IPS-NIHi11 (cell line): ENCODE results near the gene PLCB4.

Source experiments
- DNase-seq: peaks from one replicate; pipeline ENCODE4 v3.0.0; 2012; ENCODE audit warnings: mixed read lengths, low spot score

Gene PLCB4

DNA sequence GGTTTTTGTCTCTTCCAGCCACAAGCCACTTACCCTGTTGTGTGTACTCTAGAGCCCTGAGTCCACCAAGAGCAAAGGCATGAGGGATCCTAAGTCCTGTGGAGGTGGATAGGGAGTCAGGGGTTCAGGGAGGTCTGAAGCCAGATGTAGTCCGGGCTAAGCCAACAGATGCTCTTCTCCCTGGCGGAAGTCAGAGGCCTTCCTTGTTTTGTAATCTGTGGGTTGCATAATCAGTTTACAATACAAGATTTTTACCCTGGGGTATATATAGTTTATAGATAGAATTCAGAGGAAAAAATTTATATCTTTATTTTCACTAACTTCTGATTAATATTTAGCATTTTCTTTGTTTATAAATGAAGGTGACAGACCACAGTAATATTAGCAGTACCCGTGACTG lies 454.7 kb downstream of the PLCB4 start:
- no peak for DNase-seq
